Hematopoietic multipotent progenitor cell treated with erythropoietin and hydrocortisone succinate and interleukin-3 and kit ligand, for 4 days (in vitro differentiated cells): ENCODE measurements around the gene CAPN7.
A peak's percentile ranks its signal among the peaks of the same experiment; 100 is the strongest.
"Not testable (repeated sequence)": the region's sequence is repeated elsewhere in the genome, so short reads cannot be mapped to it uniquely, and the experiment has no call there.

Experiments
- DNase-seq: peaks from one replicate; pipeline ENCODE4 v3.0.0-alpha.2; 2015

CAPN7 gene

DNA sequence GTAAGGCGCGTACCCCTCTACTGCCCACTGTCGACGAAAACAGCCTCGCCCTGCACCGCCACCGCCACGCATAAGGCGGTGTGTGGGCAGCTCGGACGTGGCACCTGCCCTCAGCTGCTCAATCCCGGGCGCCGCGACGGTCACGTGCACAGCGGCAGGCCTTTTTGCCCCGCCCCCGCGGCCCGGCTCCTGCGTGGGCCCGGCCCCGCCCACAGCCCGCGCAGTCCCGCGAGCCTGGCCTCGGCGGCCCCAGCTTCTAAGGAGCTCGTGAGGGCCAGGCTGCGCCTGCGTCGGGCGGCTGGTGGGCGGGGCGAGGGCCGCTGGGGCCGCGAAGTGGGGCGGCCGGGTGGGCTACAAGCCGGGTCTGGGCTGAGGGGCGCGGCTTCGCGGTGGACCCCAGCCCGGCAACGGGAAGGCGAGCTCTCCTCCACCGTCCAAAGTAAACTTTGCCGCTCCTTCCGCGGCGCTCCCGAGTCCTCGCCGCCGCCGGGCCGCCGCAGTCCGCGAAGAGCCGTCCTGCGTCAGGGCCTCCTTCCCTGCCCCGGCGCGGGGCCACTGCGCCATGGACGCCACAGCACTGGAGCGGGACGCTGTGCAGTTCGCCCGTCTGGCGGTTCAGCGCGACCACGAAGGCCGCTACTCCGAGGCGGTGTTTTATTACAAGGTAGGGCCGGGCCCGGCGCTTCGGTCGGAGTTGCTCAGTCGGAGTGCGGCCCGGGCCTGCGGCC lies at the start of gene CAPN7:
Gene CAPN7, plus strand, starts transcription at position 313 of the 728 bp plus-strand sequence. Its CDS starts 250 bp downstream, at position 563.
- peak; percentile 98 for DNase-seq

DNA sequence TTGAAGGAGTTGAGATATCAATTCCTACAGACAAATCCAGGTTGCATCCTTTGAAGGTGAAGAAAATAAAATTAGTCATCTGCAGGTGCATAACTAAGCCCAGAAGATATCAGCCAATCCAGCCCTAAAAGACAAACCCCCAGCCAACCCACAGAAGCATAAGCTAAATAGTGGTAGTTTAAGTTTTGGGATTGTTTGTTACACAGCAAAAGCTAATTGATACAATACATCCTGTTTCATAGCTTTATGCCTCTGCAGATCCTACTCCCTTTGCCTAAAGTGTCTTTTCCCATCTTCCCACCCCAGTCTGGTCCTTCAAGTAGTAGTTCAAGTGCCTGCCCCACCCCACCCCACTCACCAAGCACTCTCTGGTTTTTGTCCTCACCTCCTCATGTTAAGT lies 48.6 kb upstream of the CAPN7 start:
- no peak for DNase-seq

DNA sequence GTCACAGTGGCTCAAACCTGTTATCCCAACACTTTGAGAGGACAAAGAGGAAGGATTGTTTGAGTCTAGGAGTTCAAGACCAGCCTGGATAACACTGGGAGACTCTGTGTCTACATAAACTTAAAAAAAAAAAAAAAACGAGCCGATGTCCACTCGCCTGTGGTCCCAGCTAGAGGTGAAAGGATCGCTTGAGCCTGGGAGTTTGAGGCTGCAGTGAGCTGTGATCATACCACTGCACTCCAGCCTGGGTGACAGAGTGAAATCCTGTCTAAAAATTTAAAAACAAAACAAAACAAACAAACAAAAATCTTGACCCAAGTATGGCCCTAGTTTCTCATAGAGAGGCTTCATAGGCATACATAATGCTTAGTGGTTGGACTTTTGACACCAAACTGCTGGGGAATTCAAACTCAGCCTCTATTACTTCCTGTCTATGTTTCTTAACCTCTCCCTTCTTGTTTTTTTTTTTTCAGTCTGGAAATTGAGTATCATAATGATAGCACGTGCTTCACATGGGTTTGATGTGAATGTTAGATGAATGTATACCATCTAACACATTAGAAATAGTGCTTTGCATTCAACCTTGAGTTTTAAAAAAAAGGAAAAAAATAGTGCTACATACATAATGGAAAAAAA lies 46.4 kb upstream of the CAPN7 start:
- DNase-seq = peak; percentile 9

DNA sequence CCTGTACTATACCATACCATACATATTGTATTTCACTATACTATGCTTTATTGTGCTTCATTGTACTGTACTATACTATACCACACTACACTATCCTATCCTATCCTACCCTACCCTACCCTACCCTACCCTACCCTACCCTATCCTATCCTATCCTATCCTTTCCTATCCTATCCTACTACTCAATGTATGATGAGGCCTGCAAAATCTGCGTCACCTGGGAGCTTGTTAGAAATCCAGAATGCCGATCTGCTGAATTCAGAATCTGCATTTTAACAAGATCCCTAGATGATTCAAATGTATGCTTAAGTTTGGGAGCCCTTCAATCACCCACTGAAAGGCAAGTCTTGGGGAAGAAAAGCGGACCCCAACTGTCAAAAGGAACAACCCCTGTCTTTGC lies 45.4 kb upstream of the CAPN7 start:
- DNase-seq = no peak

DNA sequence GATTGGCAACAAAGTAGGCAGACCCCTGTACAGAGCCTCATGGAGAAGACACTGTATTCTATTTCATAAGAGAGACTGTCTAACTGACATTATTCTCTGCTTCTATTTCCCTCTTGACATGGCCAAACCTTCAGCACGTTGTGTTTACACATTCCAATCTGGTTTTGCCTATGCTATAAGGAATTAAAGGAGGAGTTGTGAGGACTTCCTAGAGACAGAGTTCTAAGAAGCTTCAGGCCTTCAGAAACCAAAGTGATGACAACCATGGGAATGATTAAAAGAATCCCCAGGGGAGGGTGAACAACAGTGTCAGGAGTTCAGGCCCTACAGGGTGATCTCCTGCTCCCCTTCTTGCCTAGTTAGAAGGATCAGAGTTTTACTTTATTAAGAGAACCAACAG lies 44.9 kb upstream of the CAPN7 start:
- no peak for DNase-seq

DNA sequence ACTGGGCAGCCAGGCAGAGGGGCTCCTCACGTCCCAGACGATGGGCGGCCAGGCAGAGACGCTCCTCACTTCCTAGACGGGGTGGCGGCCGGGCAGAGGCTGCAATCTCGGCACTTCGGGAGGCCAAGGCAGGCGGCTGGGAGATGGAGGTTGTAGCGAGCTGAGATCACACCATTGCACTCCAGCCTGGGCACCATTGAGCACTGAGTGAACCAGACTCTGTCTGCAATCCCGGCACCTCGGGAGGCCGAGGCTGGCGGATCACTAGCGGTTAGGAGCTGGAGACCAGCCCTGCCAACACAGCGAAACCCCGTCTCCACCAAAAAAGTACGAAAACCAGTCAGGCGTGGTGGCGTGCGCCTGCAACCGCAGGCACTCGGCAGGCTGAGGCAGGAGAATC lies 42.4 kb upstream of the CAPN7 start:
- DNase-seq = not testable (repeated sequence)

DNA sequence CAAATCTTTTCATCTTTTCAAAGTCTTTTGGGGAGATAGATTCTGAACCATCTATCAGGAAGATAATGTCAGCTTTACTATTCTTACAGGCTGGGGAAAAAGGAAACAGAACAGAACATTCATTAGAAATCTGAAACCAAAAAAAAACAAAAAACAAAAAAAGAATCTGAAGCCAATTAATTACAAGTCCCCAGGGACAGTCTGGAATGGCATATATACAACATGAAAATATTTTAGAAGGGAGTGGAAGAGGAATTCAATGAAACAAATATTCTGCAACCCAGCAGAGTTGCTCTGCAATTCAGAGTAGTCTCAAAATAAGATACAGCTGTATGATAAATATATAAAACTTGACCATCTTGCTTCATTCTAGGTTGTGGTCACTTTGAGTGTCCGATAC lies 41.7 kb upstream of the CAPN7 start:
- DNase-seq = no peak

DNA sequence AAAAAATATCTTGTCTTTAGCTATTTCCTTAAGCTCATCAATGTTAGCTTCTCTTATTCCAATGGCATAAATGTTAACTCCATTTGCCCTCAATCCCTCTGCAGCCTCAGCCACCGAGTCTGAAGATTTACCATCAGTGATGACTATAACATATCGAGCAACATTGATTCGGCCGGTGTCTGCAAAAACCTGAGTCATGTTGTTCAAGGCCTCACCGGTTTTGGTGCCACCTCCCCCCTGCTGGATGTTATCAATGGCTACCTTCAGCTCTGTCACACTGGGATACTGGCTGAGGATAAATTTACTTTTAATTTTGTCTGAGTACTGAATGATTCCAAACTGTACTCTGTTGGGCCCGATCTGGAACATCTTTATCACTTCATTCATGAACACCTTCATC lies 41.0 kb upstream of the CAPN7 start:
- DNase-seq = no peak

DNA sequence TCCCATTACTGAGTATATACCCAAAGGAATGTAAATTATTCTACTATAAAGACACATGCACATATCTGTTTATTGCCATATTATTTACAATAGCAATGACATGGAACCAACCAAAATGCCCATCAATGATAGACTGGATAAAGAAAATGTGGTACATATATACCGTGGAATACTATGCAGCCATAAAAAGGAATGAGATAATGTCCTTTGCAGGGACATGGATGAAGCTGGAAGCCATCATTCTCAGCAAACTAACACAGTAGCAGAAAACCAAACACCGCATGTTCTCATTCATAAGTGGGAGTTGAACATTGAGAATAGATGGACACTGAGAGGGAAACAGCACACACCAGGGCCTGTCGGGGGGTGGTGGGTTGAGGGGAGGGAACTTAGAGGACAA lies 39.7 kb upstream of the CAPN7 start:
- not testable (repeated sequence) for DNase-seq

DNA sequence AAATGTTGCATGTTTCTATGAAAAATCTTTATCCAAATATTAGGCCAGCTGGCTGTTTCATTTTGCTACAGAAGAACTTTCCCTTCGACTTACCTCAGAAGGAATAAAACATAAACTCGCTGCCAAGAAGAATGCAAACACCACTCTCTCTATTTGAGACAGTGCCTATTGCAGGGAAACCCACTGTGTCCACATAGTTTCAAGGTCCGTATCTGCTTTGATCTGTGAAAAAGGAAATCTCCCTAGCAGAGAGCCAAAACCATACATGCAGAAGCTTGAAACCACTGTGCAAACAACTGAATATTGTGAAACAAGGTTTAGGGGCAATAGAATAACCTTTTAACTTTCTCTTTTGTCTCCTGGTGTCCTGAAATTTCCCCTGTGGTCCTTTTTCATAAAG lies 35.0 kb upstream of the CAPN7 start:
- DNase-seq = peak; percentile 56

DNA sequence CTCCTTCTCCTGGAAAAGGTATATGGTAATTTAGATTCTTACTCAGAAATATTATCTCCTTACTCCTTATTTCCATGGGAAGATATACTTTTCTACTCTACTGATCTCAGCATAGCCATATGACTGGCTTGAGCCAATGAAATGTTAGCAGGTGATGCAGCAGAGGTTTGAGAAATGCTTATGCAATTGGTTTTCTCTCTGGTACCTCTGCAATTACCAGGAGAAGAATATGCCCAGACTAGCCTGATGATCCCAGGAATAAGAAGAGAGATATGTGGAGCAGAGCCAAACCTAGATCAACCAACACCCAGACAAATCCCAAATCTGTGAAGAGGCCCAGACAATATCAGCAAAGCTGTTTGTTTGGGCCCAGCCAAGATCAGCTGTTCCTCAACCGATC lies 33.2 kb upstream of the CAPN7 start:
- no peak for DNase-seq

DNA sequence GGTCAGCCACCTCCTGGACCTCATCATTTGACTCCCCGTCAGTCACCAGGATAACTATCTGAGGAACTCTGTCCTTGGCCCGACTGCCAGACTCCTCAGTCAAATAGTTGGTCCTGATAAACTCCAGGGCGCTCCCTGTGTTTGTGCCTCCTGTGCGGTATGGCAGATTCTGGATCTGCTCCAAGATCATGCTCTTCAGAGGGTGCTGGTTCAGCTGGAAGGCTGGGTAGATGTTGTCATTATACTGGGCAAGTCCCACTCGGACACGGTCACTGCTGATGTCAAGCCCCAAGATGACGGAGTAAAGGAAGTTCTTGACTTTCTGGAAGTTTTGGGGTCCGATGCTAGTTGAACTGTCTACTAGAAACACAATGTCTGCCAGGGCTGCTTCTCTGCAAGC lies 31.1 kb upstream of the CAPN7 start:
- DNase-seq = no peak

DNA sequence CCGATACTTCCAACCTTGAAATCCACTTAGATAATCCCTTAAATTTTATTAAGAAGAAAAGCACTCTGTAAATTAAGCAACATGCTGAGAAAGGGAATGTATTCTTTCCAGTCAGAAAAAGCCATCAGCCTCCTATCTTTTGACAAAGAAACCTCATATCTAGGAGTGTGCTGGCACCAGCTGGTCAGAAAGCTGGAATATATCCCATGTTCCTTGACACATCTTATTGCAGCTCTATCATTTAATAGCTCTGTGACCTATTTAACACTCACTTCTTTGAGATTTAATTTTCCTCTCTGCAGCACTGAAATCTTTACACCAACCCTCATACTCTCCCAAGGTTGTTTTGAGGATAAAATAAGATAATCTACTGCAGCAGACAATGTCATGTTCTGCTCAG lies 30.4 kb upstream of the CAPN7 start:
- DNase-seq = no peak

DNA sequence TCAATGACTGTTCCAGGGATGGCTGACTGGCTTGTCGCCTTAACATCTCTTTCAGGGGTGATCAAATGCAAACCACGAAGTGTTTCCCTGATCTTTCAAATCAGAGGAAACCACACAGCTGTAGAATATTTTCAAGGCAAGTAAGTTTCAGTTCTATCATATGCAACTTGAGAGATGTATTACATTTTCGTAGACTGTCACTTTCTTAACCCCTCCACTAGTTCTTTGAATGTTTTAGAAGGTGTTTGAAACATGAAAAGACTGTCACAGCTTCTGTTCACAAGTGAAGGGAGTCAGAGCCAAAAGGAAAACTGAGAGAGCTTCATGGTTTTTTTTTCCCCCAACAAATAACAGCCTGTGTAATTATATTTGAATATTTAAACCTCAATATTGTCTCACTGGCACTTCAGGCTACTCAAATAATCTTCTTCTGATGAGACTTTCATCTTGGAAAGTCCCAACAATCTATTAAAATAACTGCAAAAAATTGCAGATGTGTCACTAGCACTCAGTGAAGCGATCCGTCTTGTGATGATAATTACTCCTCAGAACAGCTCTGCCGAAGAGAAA lies 25.9 kb upstream of the CAPN7 start:
- DNase-seq = no peak

DNA sequence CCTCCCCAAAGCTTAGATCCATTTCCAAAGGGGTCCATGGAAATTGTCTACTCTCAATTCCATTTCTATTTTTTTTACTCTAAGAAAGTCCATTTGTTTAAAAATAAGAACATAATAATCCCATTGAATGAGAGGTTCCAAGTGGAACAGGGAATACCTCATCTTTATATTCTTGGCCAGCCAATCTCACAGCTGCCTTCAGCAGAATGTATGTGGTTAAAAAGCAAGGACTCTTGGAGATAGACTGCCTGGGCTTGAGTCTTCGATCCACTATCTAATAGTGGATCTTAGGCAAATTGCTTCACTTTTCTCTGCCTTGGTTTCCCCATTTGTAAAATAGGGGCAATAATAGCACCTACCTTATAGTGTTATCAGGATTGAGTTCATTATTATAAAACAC lies 24.5 kb upstream of the CAPN7 start:
- DNase-seq = no peak

DNA sequence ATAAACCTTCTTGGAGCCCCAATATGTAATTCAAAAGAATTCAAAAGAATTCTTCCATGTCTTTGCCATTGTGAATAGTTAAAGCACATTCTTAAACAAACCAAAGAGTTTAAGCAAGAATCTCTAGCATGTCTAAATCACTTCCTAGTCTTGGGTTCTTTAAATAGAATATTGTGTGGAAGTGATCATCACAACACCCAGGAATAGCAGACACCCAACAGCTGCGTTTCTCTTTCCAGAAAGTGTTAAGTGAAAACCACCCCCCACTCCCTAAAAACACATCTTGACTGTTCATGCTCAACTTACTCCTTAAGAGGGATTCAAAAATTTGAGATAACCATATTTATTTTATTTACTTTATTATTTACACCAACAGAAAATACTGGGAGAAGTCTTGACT lies 24.1 kb upstream of the CAPN7 start:
- DNase-seq = no peak

DNA sequence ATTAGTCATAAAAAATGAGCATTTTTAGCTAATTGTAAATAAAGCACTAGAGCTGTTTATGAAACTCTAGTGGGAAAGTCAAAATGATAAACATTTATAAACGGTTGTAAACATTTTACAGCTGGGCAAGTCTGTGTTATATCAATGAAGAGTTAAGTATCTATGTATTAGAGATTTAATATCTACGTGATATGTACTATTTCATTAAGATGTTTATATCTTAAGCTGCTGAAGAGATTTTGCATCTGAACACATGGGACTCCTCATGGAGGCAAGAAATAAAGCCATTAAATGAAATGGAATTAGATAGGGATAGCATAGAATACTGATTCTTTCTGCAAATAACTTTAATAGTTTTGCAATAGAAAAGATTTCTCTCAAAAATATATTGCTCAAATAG lies 23.0 kb upstream of the CAPN7 start:
- DNase-seq = no peak

DNA sequence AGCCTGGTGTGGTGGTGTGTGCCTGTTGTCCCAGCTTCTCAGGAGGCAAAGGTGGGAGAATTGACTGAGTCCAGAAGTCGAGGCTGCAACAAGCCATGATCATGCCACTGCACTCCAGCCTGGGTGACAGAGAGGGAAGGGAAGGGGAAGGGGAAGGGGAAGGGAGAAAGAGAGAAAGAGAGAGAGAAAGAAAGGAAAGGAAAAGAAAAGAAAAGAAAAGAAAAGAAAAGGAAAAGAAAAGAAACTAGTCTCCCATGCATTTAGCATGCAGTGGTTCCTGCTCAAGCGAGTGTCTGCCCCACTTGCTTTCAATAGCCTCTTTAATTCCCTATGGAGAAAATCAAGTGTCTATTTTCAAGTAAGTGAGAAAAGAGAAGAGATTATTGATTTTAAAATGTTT lies 20.6 kb upstream of the CAPN7 start:
- no peak for DNase-seq

DNA sequence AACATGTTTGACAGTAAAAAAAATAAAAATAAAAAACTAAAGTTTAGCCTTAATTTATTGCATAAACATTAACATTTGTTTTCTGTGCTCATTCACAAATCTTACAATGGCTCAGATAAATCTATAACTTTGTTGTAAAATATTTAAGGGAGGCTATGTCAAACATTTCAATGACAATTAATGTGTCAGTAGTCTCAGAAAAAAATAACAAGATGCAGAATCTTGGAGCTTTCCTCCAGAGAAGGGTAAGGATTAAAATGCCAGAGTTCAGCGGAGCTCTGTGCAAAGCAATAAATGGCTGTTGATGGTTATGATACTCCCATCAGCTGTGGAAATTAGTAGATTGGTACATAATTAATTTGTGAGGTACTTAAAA lies 20.0 kb upstream of the CAPN7 start:
- no peak for DNase-seq

DNA sequence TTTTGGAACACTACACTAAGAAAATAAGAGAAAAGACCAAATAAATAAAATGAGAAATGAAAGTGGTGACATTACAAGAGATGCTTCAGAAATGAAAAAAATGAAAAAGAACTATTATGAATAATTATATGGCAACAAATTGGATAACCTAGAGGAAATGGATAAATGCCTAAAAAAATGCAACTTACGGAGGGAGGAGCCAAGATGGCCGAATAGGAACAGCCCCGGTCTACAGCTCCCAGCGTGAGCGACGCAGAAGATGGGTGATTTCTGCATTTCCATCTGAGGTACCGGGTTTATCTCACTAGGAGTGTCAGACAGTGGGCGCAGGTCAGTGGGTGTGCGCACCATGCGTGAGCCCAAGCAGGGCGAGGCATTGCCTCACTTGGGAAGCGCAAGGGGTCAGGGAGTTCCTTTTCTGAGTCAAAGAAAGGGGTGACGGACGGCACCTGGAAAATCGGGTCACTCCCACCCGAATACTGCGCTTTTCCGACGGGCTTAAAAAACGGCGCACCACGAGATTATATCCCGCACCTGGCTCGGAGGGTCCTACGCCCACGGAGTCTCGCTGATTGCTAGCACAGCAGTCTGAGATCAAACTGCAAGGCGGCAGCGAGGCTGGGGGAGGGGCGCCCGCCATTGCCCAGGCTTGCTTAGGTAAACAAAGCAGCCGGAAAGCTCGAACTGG lies 19.4 kb upstream of the CAPN7 start:
- DNase-seq = not testable (repeated sequence)

DNA sequence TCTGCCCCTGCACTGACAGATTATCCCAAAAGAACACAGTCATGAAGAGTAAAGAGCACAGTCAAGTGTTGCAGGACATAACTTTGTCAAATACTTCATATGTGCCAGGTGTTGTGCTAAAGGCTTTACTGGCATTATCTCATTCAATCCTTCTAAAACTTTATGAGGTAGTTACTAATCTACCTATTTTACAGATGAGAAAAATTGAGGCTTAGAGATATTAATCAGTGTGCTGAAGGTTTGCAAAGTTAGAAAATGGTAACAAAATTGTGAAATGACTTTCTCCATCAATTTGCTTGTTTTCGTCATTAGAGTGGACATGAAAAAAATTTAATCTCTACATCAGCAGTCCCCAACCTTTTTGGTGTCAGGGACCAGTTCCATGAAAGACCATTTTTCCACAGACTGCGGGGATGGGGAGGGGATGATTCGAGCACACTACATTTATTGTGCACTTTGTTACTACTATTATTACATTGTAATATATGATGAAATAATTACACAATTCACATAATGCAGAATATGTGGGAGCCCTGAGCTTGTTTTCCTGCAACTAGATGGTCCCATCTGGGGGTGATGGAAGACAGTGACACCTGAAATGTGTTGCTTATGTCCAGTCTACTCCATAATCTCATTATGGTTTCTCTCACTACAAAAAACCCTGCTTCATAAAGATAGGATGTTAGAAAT lies 8.6 kb upstream of the CAPN7 start:
- DNase-seq = no peak

DNA sequence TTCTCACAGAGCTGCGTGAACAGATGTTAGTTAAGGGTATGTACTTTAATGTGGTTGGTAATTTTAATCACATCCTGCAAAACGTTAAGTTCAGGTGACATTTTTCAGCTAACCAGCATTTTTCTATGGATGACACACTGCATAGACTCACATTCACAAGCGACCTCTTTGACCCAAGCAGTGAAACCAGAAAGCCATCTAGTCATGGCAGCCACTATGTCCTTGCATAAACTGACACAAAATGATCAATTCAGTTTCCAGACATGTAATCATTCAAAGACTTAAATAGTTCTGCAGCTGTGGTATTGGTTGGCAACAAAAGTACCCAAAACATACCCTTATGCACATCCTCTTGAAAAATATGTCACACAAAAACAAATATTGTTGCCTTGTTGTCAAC lies 7.4 kb upstream of the CAPN7 start:
- no peak for DNase-seq

DNA sequence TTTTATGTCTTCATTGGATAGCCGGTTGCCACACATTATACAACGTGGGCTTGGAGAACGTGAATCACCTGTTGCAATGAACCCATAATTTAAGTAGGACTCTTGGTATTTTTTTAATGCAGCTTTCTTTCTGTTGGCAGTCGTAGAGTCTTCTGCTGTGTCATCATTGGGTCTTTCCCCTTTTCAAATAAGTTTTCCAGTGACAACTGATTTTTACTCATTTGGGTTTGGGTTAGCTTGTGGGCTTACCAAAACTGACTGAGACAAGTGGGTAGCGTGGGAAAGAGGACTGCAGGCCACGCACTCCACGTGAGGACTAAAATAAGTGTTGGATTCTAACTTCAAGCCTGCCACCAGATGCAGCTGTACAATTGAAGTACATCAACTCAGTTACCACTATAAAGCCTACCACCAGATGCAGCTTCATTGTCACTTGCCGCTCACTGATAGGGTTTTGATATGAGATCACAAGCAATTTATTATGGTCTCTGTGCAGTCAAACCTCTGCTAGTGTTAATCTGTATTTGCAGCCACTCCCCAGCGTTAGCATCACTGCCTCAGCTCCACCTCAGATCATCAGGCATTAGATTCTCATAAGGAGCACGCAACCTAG lies 6.4 kb upstream of the CAPN7 start:
- no peak for DNase-seq
